SIG-M5 treated with dmso at 0.1 percent for 504 hours (cell line): Measurements from ENCODE around the gene BAIAP2L1.
"Not testable (repeated sequence)": the region's sequence is repeated elsewhere in the genome, so short reads cannot be mapped to it uniquely, and the experiment has no call there.

Experiments used
- DNase-seq: peaks from one replicate; lab custom pipeline; 2025; ENCODE audit not compliant: unreplicated experiment; lab: John Stamatoyannopoulos, UW

The BAIAP2L1 gene

DNA sequence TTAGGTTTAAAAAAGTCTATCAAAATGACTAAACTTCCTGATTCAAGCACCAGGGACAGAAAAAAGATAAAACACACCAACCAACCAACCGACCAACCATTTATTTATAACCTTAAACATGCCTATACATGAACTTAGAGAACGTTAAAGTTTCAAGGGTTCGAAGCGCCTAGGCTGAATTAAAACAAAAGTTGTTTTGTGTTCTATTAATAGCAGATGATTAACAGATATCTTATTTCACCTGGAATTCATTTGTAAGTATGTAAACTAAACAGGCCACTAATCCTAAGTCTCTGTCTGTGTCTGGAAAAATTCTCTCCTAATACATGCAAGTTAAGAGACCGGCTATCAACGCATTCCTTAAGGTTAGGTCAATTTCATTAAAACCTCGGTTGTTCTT is 1.4 kb downstream of the BAIAP2L1 start:
- no peak for DNase-seq

DNA sequence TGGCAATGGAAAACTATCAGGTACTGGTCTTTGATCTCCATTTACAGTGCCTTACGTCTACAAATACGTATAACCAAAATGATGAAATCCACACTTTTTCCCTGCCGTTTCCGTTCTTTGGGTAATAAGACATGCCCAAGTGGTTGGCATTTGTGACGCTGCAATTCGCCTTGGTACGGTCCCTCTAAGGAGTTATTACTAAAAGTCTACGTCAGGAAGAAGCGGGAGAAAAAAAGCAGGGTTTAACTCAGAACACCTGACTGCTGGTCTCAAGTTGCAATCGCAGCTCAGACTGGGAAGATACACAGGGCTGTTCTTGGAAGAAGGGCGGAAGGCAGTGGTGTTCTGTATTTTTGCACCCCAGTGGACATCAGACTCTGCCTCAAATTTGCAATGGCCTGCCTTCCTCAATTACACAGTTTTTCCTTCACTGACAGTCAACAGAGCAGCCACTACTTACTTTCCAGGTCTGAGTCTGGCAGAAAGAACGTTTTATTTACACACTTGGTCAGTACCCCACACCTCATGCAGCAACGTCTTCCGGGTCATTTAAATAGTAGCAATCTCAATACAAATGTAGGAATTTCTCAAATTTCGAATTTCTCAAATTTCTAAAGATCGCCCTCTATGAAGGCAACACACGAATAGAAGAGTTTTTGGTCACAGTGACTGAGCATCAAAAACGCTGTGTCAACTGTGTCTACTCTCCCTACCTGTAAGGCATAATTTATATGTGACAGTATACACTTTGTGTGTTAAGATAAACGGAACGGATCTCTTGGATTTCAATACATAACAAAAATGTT is 2.1 kb downstream of the BAIAP2L1 start:
- no peak for DNase-seq

DNA sequence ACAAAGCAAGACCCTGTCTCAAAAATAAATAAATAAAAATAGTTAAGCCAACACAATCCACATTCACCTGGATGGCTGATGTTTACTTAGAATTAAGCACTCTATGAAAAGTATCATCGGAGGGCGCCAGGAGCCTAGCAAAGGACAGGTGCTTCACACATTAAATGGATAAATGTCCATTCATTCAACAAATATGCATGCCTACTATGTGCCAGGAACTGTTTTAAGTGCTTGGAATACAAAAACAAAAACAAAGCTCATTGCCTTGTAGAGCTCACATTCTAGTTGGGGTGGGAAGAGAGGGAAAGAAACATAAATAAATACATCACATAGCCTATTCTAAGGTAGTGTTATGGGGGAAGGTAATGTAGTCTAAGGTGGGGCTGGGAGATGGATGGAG is 4.1 kb downstream of the BAIAP2L1 start:
- DNase-seq = no peak

DNA sequence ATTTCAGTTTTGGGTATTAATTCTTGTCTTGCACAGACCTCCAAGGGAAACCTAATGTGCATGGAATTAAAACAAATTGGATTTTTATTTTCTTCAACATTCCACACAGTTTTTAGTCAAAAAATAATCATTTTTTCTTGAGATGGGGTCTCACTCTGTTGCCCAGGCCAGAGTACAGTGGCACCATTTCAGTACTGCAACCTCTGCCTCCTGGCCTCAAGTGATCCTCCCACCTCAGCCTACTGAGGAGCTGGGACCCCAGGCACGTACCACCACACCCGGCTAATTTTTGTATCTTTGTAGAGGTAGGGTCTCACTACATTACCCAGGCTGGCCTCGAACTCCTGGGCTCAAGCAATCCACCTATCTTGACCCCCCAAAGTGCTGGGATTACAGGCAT is 4.9 kb downstream of the BAIAP2L1 start:
- DNase-seq = no peak

DNA sequence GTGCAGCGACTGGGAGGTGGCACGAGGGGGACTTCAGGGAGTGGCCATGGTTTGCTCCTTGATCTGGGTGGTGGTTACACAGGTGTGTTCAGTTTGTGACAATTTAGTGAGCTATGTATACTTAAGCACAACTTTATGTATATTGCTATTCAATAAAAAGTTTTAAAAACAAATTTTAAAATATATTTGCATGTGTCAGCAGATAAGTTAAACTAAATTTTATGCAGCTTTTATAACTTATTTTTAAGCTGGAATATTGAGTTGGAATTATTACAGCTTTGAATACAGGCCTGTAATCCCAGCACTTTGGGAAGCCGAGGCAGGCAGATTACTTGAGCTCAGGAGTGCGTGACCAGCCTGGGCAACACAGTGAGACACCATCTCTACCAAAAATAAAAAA is 5.4 kb downstream of the BAIAP2L1 start:
- DNase-seq = no peak

DNA sequence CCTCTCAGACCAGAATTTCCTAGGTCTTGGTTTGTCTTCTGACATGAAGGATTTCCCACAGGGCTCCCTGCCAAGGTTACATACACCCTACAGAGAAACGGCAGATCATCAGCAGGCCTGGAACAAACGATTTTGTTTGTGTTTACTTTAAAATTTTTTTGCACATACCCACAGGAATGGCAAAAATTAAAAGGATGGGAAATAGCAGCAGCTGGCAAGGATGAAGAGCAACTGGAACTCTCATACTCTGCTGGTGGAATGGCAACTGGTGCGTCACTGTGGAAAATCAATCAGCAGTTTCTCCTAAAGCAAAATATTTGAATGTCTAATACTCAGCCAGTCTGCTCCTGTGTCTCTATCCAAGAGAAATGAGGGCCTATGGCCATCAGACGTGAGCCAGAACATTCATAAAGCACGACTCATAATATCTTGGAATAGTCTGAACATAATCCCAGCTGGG is 6.5 kb downstream of the BAIAP2L1 start:
- no peak for DNase-seq

DNA sequence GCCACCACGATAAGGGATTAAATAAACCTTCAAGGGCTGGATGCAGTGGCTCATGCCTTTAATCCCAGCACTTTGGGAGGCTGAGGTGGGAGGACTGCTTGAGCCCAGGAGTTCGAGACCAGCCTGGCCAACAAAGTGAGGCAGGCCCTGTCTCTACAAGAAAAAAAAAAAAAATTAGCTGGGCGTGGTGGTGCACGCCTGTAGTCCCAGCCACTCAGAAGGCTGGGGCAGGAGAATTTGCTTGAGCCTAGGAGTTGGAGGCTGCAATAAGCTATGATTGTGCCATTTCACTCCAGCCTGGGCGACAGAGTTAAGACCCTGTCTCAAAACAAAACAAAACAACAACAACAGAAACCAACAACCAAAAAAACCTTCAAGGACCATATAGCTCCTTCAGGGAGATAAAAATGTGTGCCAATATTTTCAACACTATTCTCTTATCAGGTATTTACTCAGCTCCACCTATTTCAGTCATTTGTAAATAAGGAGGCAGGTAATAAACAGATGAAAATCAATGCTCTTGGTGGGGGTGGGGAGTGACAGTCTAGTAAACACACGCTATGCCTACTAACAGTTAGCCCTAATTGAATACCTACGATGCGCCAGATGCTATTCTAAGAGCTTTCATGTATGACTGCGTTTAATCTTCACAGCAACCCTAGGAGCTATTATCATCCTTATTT is 13.2 kb downstream of the BAIAP2L1 start:
- no peak for DNase-seq

DNA sequence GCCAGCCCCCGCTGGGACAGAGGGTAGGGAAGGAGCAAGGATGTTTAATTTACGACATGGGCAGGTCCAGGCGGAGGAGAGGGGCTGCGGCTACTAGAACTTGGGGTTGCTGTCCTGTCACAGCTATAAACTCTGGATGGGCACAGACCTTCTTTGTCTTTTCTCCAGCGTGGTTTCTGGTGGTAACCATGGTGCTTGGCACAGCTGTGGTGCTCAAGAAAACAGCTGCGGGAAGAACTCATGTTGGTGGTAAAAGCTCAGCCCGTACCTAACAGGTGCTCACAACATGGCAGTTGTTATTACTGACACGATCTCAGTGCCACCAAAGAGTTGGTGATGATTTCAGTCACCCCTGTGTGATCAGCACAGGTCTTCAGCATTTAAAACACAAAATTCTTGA is 13.8 kb downstream of the BAIAP2L1 start:
- DNase-seq = no peak

DNA sequence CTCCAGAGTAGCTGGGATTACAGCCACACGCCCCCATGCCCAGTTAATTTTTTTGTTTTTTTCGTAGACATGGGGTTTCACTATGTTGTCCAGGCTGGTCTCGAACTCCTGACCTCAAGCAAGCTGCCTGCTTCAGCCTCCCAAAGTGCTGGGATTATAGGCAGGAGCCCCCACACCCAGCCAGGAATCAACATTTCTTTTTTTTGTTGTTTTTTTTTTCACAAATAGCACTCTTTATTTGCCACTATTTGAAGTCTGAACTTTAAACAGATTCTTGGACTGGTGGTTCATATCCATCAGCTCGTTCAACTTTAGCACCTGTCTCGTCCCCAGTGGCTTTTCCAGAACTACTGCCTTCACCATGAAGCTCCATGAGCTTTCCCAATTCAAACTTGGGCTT is 15.4 kb downstream of the BAIAP2L1 start:
- DNase-seq = not testable (repeated sequence)

DNA sequence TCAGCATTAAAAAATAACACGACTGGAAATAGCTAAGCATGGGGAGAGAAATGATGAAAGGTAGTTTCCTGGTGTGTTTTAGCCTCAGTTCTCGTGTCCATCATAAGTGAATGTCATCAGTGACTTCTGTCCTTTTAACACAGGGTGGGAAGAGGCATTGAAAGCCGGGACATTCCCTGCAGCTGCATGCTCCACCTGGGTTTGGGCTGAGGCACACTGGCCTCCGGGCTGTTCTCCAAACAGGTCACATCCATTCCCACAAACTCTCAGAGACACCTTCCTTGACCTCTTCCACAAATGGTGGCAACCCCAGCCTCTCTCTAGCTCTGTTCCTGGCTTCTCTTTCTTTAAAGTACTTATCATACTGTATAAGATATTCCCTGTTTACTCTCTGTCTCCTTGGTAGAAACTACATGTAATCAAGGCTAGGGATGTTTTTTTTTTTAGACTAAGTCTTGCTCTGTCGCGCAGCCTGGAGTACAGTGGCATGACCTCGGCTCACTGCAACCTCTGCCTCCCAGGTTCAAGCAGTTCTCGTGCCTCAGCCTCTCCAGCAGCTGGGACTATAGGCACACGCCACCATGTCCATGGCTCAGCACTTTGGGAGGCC is 22.6 kb downstream of the BAIAP2L1 start:
- no peak for DNase-seq

DNA sequence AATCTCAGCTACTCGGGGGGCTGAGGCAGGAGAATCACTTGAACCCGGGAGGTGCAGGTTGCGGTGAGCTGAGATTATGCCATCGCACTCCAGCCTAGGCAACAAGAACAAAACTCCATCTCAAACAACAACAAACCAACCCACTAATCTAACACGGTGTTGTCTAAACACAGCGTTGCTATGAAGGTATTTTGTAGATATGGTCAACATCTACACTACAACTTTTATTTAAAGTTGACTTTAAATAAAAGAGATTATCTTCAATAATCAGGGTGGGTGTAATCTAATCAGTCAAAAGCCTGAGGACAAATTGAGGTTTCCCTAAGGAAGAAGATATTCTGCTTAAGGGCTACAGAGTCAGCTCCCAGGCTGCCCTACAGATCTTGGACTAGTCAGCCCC is 24.2 kb downstream of the BAIAP2L1 start:
- no peak for DNase-seq

DNA sequence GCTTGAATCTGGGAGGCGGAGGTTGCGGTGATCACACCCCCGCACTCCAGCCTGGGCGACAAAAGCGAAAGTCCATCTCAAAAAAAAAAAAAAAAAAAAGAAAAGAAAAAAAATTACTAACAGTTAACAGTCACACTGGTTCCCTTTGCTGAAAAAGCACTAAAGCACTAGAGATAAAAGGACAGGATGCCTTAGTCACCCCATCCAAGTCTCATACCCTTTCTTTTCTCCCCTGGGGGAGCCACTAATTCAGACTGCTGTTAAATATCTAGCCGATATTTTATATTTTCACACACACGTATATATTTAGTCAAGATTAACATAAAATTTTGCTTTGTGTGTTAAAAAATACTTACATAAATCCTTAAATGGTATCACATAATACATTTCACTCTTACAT is 25.2 kb downstream of the BAIAP2L1 start:
- DNase-seq = no peak

DNA sequence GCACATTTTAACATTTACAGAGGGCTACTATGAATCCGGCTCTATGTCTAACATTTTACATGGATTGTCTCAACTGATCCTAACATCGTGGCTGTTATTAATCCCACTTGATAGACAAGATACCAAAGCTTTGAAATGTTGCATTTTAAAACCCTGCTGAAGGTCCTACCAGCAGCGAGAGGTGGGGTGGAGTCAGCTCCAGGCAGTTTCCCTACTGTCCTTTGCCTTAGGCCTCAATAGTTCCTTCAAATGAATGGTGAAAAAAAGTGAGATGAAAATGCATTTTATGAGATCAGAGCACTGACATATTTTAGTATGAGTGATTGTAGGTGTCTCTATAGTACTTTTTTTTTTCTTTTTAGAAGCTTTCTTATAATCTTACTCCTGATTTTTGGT is 26.6 kb downstream of the BAIAP2L1 start:
- DNase-seq = no peak

DNA sequence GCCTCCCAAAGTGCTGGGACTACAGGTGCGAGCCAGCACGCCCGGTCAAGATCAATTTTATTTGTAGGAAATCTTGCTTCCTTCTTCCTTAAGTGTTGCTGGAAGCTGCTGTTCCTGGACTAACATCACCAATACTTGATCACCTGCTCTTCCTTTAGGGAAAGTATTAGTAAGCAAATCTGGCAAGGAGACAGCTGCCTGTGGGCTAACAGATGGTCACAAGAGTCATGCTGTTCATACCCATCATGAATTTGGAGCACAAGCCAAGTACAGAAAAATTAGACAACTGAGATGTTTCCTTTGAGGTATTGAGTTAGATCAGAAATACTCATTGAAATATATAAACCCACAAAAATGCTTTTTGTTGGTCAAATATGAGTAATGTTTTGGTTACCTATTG is 27.9 kb downstream of the BAIAP2L1 start:
- DNase-seq = no peak

DNA sequence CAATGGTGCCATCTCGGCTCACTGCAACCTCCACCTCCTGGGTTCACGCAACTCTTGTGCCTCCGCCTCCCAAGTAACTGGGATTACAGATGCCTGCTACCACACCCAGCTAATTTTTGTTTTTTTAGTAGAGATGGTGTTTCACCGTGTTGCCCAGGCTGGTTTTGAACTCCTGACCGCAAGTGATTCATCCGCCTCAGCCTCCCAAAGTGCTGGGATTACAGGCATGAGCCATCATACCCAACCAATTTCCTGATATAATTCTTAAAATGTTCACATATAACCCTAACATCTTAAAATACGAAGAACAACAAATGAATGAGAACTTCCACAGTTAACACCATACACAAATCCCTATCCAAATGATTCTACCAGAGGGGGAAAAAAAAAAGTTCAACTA is 31.2 kb downstream of the BAIAP2L1 start:
- DNase-seq = no peak

DNA sequence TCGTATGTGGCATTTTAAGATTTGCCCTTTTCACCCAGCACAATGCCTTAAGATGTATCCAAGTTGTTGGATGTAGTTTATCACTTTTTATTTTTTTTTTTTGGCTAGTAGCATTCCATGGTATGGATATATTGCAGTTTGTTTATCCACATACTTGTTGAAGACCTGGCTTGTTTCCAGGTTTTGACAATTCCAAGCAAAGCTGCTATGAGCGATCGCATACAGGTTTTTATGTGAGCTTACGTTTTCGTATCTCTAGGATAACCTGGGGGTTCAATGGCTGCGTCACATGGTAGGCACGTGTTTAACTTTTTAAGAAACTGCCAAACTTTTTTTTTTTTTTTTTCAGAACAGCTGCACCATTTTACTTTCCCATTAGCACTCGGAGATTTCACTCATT is 32.2 kb downstream of the BAIAP2L1 start:
- DNase-seq = no peak

DNA sequence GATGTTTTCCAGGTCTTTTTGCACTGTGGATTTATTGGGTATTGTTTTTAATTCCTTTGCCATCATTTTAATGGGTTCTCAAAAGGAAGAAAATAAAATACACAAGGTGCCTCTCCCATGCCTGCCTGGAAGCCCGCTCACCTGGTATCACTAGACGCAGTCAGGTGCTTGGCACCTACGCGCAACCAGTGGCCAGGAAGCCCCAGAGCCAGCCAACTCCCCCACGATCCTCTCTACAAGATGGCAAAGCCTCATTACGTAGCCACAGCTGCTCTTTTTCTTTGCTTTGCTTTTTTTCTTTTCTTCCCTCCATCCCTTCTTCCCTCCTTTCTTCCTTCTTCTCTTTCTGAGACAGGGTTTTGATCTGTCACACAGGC is 34.3 kb downstream of the BAIAP2L1 start:
- DNase-seq = no peak

DNA sequence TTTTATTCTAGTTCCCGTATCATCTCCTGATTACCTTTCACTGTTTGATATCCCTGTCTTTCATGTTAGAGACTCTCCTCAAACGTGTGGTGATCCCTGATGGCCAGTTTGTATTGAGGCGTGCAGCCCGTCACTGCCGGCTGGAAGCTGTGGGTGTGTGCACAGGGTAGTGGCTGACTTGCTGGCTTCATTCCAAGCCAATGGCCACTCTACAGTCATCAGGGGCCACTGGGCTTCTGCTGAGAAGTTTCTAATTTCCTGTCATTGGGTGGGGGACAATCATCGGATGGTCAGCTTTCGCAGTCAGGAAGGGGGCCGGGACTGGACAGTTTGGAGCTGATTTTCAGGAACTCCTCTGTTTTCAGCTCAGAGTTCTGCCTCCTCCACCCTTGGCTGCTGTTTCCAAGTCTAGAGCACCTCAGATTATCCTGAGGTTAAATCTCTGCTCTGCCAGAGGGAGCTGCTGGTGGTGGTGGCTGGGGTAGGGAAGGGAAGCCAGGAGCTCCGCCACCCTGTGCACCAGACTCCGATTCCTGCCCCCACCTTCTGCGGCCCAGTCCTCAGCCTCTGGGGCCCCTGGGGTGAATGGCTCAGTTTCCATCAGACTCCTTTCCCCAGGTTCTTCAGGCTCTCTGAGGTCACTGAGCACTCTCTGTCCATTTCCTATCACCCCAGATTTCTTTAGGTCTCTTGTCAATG is 34.9 kb downstream of the BAIAP2L1 start:
- no peak for DNase-seq

DNA sequence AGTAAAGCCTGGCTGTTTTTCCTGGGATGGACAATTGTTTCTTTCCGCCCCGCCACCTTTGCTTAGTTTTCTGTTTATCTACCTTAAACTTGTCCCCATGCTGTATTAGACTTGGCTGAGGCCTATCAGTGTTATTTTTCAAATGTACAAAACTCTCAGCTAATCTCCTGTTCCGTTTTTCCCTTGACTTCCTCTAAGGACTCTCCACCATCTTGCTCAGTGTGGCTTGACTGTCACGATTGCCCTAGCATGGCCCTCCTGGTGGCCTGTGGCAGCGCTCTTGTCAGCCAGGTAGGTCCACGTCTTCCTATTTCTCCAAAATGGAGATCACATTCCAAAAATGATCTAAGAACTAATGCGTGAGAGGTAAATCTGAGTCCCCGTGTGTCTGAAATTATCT is 36.7 kb downstream of the BAIAP2L1 start:
- no peak for DNase-seq

DNA sequence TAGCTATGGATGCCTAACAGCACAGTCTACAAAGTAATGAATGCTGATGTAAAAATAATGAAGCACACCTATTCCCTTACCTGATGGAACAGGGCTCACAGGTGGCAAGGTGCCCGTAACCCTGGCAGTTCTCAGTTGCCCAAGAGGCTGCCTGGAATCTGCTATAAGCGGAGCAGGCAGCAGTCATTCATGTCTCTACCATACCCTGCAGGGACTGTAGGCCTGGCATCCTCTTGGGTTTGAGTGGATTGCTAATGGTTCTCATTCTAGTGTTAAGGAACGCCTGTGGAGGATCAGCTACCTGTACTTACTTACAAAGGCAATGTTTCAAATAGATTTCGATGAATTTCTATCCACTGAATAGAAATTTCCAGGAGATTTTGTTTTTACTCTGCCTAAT is 38.4 kb downstream of the BAIAP2L1 start:
- no peak for DNase-seq

DNA sequence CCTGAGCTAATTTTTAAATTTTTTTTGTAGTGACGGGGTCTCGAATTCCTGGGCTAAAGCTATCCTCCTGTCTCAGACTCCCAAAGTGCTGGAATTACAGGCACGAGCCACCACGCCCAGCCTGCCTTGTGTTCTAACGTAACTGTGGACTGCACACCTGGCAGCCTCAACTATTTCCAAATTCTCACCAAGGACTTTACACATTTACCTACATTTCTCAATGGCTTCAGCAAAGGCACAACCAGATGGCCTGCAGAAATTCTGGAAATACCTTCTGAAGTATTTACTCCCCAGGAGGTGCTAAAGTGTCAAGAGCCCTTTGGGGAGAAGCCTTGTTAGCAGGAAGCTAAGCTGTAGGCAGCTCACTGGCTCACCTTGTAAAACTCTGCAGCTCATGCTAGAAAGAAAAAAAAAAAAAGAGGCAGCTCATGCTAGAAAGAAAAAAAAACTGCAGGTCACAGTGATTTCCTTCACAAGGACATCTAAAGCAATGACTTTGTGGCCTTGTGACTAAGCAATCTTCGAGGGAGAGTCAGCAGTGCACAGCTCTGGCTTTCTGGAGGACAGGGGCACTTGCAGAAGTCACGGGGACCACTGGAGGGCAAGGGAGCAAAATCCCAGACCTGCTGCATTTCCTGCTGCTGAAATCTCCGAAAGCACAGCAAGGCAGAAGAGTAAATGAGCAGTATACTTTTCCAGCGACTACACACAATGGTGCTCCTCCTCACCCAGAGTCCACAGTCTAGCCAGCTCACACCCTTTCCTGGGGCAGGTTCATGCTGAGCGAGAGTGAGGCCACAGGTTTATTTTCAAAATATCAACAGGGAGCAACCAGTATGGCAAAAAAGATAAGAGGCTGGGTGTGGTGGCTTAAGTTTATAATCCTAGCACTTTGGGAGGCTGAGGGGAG is 40.4 kb downstream of the BAIAP2L1 start:
- DNase-seq = no peak
